Measurements from ENCODE around the gene RBP7. TPM values are rescaled to one million over a fixed set of nuclear protein-coding genes. Genes with fewer than 3 reads are reported as not detected.
"Not testable (repeated sequence)": the region's sequence is repeated elsewhere in the genome, so short reads cannot be mapped to it uniquely, and the experiment has no call there.

RBP7 gene
- 13.4 TPM for total RNA-seq

- ATAC-seq: peak; percentile 66
These were observed at the start of gene RBP7 for GRCh38 chr1:9996624-9997582. Gene RBP7 (plus strand): TSS chr1:9997228. CDS start chr1:9997259, 31 bp downstream.

- ATAC-seq: no peak
These were observed 39.3 kb upstream of the RBP7 start for GRCh38 chr1:9957726-9958125.

GRCh38 chr1:9960011-9960410 is 37.0 kb upstream of the RBP7 start:
- no peak for ATAC-seq

GRCh38 chr1:9960706-9961562 is 36.1 kb upstream of the RBP7 start:
- no peak for ATAC-seq

GRCh38 chr1:9984253-9984652 is 12.8 kb upstream of the RBP7 start:
- no peak for ATAC-seq

- ATAC-seq: no peak
These were observed 12.0 kb upstream of the RBP7 start for GRCh38 chr1:9985001-9985400.

- no peak for ATAC-seq
These were observed 7.3 kb upstream of the RBP7 start for GRCh38 chr1:9989773-9990172.

GRCh38 chr1:9990944-9991343 is 6.1 kb upstream of the RBP7 start:
- ATAC-seq: no peak

GRCh38 chr1:9992910-9993309 is 4.1 kb upstream of the RBP7 start:
- no peak for ATAC-seq

GRCh38 chr1:9993561-9994075 is 3.4 kb upstream of the RBP7 start:
- no peak for ATAC-seq

- ATAC-seq: no peak
These were observed 4.1 kb downstream of the RBP7 start for GRCh38 chr1:10001016-10001665.

GRCh38 chr1:10005248-10005647 is 8.2 kb downstream of the RBP7 start:
- not testable (repeated sequence) for ATAC-seq

GRCh38 chr1:10007169-10007568 is 10.1 kb downstream of the RBP7 start:
- ATAC-seq: no peak

GRCh38 chr1:10014016-10014415 is 17.0 kb downstream of the RBP7 start:
- no peak for ATAC-seq

- no peak for ATAC-seq
These were observed 22.5 kb downstream of the RBP7 start for GRCh38 chr1:10019561-10019960.

GRCh38 chr1:10020086-10020485 is 23.1 kb downstream of the RBP7 start:
- ATAC-seq: no peak

- ATAC-seq: not testable (repeated sequence)
These were observed 23.6 kb downstream of the RBP7 start for GRCh38 chr1:10020678-10021077.

- ATAC-seq: not testable (repeated sequence)
These were observed 25.0 kb downstream of the RBP7 start for GRCh38 chr1:10021992-10022391.

- no peak for ATAC-seq
These were observed 25.6 kb downstream of the RBP7 start for GRCh38 chr1:10022656-10023055.

- no peak for ATAC-seq
These were observed 28.3 kb downstream of the RBP7 start for GRCh38 chr1:10025354-10025753.

GRCh38 chr1:10027027-10027426 is 30.0 kb downstream of the RBP7 start:
- no peak for ATAC-seq

- ATAC-seq: not testable (repeated sequence)
These were observed 32.0 kb downstream of the RBP7 start for GRCh38 chr1:10028956-10029500.

Measured in esophagus mucosa (tissue), 1 donor.